Endometrial microvascular endothelial cells (primary cell): ENCODE results near the gene CRMP1. TPM values are rescaled to one million over a fixed set of nuclear protein-coding genes. Genes with fewer than 3 reads are reported as not detected.
"Not testable (repeated sequence)": the region's sequence is repeated elsewhere in the genome, so short reads cannot be mapped to it uniquely, and the experiment has no call there.

Source experiments
- in situ Hi-C: cut with HindIII; loops from 2 replicates; pipeline ENCODE4 v1.10.0; 2017; ENCODE audit warnings: low sequenced_read_pairs, low pct_unique_long_range_greater_than_20kb; ENCODE audit errors: inconsistent ontology term
- total RNA-seq: library from RNA; depleted of rRNA; stranded (reverse); fragments of >200 nt; gene quantifications from one replicate; pipeline ENCODE4 v1.2.3, GENCODE V29; 2015; ENCODE audit errors: inconsistent ontology term

The CRMP1 gene
- total RNA-seq, 1 donor from 2014 or later = 0.09 TPM

- in situ Hi-C loops = not testable (repeated sequence)
Observed at GRCh38 chr4:5837483-5837882, 55.4 kb downstream of the CRMP1 start.

- in situ Hi-C loops = no loop called here
Observed at GRCh38 chr4:5836943-5837342, 55.9 kb downstream of the CRMP1 start.

GRCh38 chr4:5828005-5828391 lies 64.9 kb downstream of the CRMP1 start:
- in situ Hi-C loops = no loop called here

GRCh38 chr4:5827108-5828004 lies 65.5 kb downstream of the CRMP1 start:
- in situ Hi-C loops = no loop called here

GRCh38 chr4:5826437-5827107 lies 66.3 kb downstream of the CRMP1 start:
- in situ Hi-C loops = no loop called here

- in situ Hi-C loops = no loop called here
Observed at GRCh38 chr4:5825321-5826041, 67.4 kb downstream of the CRMP1 start.

- in situ Hi-C loops = no loop called here
Observed at GRCh38 chr4:5824635-5825034, 68.3 kb downstream of the CRMP1 start.

GRCh38 chr4:5824227-5824626 lies 68.7 kb downstream of the CRMP1 start:
- in situ Hi-C loops = no loop called here

GRCh38 chr4:5823542-5824211 lies 69.2 kb downstream of the CRMP1 start:
- in situ Hi-C loops = no loop called here

- in situ Hi-C loops = no loop called here
Observed at GRCh38 chr4:5822619-5823018, 70.3 kb downstream of the CRMP1 start.

GRCh38 chr4:5821665-5822358 lies 71.1 kb downstream of the CRMP1 start:
- in situ Hi-C loops = no loop called here

GRCh38 chr4:5816851-5817375 lies 76.0 kb downstream of the CRMP1 start:
- in situ Hi-C loops = no loop called here

GRCh38 chr4:5816101-5816500 lies 76.8 kb downstream of the CRMP1 start:
- in situ Hi-C loops = no loop called here

- in situ Hi-C loops = no loop called here
Observed at GRCh38 chr4:5815641-5816040, 77.2 kb downstream of the CRMP1 start.

- in situ Hi-C loops = no loop called here
Observed at GRCh38 chr4:5814421-5814820, 78.5 kb downstream of the CRMP1 start.

GRCh38 chr4:5813882-5814255 lies 79.0 kb downstream of the CRMP1 start:
- in situ Hi-C loops = no loop called here

- in situ Hi-C loops = no loop called here
Observed at GRCh38 chr4:5812506-5813229, 80.2 kb downstream of the CRMP1 start.

GRCh38 chr4:5812057-5812456 lies 80.8 kb downstream of the CRMP1 start:
- in situ Hi-C loops = not testable (repeated sequence)
